HG03520 (cell line): ENCODE data around the gene CSAG2.

Experiments
- ATAC-seq: cut with Tn5 transposase; IDR thresholded peaks from one replicate; pipeline ENCODE4 v1.9.1; 2021; ENCODE audit warnings: mild to moderate bottlenecking, moderate library complexity; ENCODE audit not compliant: unreplicated experiment

Gene CSAG2

DNA sequence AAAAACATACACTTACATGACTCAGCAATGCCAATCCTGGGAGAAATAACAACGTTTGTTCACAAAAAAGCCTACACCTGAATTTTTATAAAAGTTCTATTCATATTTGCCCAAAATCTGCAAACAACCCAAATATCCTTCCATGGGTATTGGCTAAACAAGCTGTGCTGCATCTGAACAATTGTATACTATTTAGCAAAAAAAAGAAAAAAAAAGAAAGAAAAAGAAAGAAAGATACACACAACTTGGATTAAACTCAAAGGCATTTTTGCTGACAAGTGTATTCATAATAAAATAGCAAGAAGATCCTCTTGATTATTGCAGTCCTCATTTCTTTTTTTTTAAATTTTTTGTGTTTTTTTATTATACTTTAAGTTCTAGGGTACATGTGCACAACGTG, 34.9 kb downstream of the CSAG2 start:
- no peak for ATAC-seq

DNA sequence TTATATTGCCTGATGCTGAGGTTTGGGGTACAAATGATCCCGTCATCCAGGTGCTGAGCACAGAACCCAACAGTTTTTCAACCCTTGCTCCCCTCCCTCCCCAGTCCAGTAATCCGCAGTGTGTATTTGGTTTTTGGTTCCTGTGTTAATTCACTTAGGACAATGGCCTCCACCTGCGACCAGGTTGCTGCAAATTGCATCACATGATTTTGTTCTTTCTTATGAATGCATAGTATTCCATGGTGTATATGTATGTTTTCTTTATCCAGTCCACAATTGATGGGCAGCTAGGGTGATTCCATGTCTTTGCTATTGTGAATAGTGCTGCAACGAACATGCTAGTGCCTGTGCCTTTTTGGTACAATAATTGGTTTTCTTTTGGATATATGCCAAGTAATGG, 46.0 kb downstream of the CSAG2 start:
- no peak for ATAC-seq

DNA sequence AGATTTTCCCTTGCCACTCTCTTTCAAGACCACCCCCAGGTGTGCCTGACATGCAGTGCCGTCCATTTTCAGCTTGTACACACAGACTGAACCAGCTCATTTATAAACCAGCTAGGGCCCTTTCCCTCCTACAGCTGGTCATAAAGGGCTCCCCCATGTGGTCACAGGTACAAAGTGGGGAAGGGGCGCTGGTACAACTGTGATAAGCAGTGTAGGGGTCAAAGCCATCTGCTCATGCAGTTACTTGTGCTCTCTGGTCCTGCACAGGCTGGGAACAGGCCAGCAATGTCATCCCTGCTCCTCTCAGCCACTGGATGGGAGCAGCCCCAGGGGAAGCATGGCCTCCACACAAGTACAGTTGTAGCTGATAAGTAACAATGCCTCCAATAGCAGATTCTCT, 50.8 kb downstream of the CSAG2 start:
- no peak for ATAC-seq
